ENCODE data around the gene ZNF394.

Gene ZNF394

GRCh38 chr7:99493823-99494222 is 6.3 kb downstream of the ZNF394 start:
- DNase-seq (ENCODE audit: low spot score): no peak

- no peak for DNase-seq (ENCODE audit: low spot score)
These were observed 9.2 kb downstream of the ZNF394 start for GRCh38 chr7:99490878-99491277.

GRCh38 chr7:99489235-99489634 is 10.8 kb downstream of the ZNF394 start:
- DNase-seq (ENCODE audit: low spot score): no peak

GRCh38 chr7:99485094-99485493 is 15.0 kb downstream of the ZNF394 start:
- DNase-seq (ENCODE audit: low spot score): no peak

- no peak for DNase-seq (ENCODE audit: low spot score)
These were observed 21.3 kb downstream of the ZNF394 start for GRCh38 chr7:99478464-99479440.

- DNase-seq (ENCODE audit: low spot score): no peak
These were observed 24.0 kb downstream of the ZNF394 start for GRCh38 chr7:99476107-99476506.

GRCh38 chr7:99473315-99473596 is 26.8 kb downstream of the ZNF394 start:
- peak; percentile 13 for DNase-seq (ENCODE audit: low spot score)

GRCh38 chr7:99472561-99473314 is 27.3 kb downstream of the ZNF394 start, which contains the start of gene ZNF789:
TSS of gene ZNF789 (plus strand) at chr7:99472890. CDS start at chr7:99476457, 3,567 bp downstream.
- peak; percentile 98 for DNase-seq (ENCODE audit: low spot score)

- no peak for DNase-seq (ENCODE audit: low spot score)
These were observed 30.6 kb downstream of the ZNF394 start for GRCh38 chr7:99469381-99470065.

- DNase-seq (ENCODE audit: low spot score): no peak
These were observed 31.7 kb downstream of the ZNF394 start for GRCh38 chr7:99468336-99468918.

- DNase-seq (ENCODE audit: low spot score): no peak
These were observed 34.7 kb downstream of the ZNF394 start for GRCh38 chr7:99465421-99465768.

- no peak for DNase-seq (ENCODE audit: low spot score)
These were observed 38.9 kb downstream of the ZNF394 start for GRCh38 chr7:99461221-99461620.

GRCh38 chr7:99460651-99461050 is 39.4 kb downstream of the ZNF394 start:
- DNase-seq (ENCODE audit: low spot score): no peak

GRCh38 chr7:99459087-99459486 is 41.0 kb downstream of the ZNF394 start:
- DNase-seq (ENCODE audit: low spot score): peak; percentile 9

GRCh38 chr7:99457650-99458493 is 42.2 kb downstream of the ZNF394 start:
- no peak for DNase-seq (ENCODE audit: low spot score)

GRCh38 chr7:99457050-99457649 is 42.9 kb downstream of the ZNF394 start:
- no peak for DNase-seq (ENCODE audit: low spot score)

GRCh38 chr7:99456288-99456687 is 43.8 kb downstream of the ZNF394 start:
- no peak for DNase-seq (ENCODE audit: low spot score)

- DNase-seq (ENCODE audit: low spot score): no peak
These were observed 44.2 kb downstream of the ZNF394 start for GRCh38 chr7:99455874-99456273.

GRCh38 chr7:99453105-99453504 is 47.0 kb downstream of the ZNF394 start:
- DNase-seq (ENCODE audit: low spot score): no peak

GRCh38 chr7:99452541-99452940 is 47.5 kb downstream of the ZNF394 start:
- DNase-seq (ENCODE audit: low spot score): no peak

- no peak for DNase-seq (ENCODE audit: low spot score)
These were observed 48.1 kb downstream of the ZNF394 start for GRCh38 chr7:99451936-99452335.

Data from CD4-positive, alpha-beta T cell treated with Interleukin-15 for 4 hours (primary cell).